Measurements from ENCODE around the gene COX19. TPM values are rescaled to one million over a fixed set of nuclear protein-coding genes. Genes with fewer than 3 reads are reported as not detected.
A peak's percentile ranks its signal among the peaks of the same experiment; 100 is the strongest.

COX19 gene
- total and polyA plus RNA-seq, 2 of the 13 experiments (the other 11 are each of a cell fraction or from before 2014, with no cell fraction given) = 11.5 to 21.7 TPM

DNA sequence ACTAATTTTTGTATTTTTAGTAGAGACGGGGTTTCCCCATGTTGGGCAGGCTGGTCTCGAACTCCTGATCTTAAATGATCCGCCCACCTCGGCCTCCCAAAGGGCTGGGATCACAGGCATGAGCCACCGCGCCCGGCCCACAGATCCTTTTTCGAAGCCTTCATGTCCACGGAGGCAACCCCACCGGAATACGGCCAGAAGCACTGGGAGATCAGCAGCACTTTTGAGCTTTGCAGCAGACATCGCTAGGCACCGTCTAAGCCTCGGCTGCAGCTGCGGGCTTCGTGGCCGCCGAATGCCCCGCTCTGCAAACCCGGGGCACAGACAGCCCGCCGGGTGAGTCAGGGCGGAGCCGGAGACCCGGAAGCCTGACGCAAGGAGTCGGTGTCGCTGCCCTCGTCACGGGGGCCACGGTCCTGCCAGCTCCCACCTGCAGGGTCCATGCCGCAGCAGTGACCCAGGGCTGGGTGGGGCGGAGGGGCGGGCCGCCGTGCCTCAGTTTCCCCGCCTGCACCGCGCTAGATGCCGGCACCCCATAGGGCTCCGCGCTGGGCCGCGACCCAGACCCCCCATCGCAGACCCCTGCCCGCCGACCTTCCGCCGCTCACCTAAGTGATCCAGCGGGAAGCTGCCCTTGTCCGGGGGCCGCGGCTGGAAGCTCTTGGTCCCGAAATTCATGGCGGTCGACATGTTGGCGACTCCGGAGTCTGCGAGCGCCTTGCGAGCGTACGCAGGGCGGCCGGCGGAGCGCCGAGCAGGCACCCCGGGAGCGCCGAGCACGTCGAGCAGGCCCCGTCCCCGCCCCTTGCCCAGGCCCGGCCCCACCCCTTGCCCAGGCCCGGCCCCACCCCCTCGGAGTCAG lies at the start of gene COX19 (continued):
- TF ChIP-seq GFI1 (CRISPR knock-in tag; IDR thresholded peaks at IDR 0.05; ENCODE audit: borderline replicate concordance) (no peak), PLRG1 (conservative IDR thresholded peaks at IDR 0.05) (no peak), RBM39 (IDR thresholded peaks at IDR 0.05; ENCODE audit: low read depth, low read length, poor library complexity, severe bottlenecking) (peak; percentile 94), ZSCAN21 (CRISPR knock-in tag; IDR thresholded peaks at IDR 0.05; ENCODE audit: borderline replicate concordance) (peak; percentile 80), ZNF350 (CRISPR knock-in tag; IDR thresholded peaks at IDR 0.05; ENCODE audit: borderline replicate concordance, low read depth) (0 out of 2 replicates have a peak, but pooled peaks have one; percentile 38), ZNF557 (CRISPR knock-in tag; IDR thresholded peaks at IDR 0.05) (peak; percentile 53; the same call in 1 of the 2 replicates), ZNF883 (CRISPR knock-in tag; IDR thresholded peaks at IDR 0.05; ENCODE audit: not compliant biosample characterization) (peak; percentile 15), GLMP (CRISPR knock-in tag; IDR thresholded peaks at IDR 0.05; ENCODE audit: borderline replicate concordance) (no peak), ZNF260 (CRISPR knock-in tag; IDR thresholded peaks at IDR 0.05; ENCODE audit: borderline replicate concordance, low read depth) (no peak), KDM1A (CRISPR knock-in tag; IDR thresholded peaks at IDR 0.05) (no peak), HOXA3 (CRISPR knock-in tag; IDR thresholded peaks at IDR 0.05) (peak; percentile 96), ZNF224 (CRISPR knock-in tag; IDR thresholded peaks at IDR 0.05) (no peak), HCFC1 (IDR thresholded peaks at IDR 0.05; ENCODE audit: low read depth, low read length) (peak; percentile 68), ZNF30 (CRISPR knock-in tag; IDR thresholded peaks at IDR 0.05) (0 out of 2 replicates have a peak, but pooled peaks have one; percentile 48), RXRB (CRISPR knock-in tag; IDR thresholded peaks at IDR 0.05; ENCODE audit: borderline replicate concordance) (peak; percentile 59; the same call in 1 of the 2 replicates), ZNF768 (CRISPR knock-in tag; IDR thresholded peaks at IDR 0.05) (no peak; the same call in 1 of the 2 replicates), HMG20A (CRISPR knock-in tag; IDR thresholded peaks at IDR 0.05; ENCODE audit: borderline replicate concordance) (0 out of 2 replicates have a peak, but pooled peaks have one; percentile 7)
- TF ChIP-seq, protein P1, sequence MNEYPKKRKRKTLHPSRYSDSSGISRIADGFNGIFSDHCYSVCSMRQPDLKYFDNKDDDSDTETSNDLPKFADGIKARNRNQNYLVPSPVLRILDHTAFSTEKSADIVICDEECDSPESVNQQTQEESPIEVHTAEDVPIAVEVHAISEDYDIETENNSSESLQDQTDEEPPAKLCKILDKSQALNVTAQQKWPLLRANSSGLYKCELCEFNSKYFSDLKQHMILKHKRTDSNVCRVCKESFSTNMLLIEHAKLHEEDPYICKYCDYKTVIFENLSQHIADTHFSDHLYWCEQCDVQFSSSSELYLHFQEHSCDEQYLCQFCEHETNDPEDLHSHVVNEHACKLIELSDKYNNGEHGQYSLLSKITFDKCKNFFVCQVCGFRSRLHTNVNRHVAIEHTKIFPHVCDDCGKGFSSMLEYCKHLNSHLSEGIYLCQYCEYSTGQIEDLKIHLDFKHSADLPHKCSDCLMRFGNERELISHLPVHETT (CRISPR knock-in tag; conservative IDR thresholded peaks at IDR 0.05) = peak; percentile 64
- TF ChIP-seq, protein P2, sequence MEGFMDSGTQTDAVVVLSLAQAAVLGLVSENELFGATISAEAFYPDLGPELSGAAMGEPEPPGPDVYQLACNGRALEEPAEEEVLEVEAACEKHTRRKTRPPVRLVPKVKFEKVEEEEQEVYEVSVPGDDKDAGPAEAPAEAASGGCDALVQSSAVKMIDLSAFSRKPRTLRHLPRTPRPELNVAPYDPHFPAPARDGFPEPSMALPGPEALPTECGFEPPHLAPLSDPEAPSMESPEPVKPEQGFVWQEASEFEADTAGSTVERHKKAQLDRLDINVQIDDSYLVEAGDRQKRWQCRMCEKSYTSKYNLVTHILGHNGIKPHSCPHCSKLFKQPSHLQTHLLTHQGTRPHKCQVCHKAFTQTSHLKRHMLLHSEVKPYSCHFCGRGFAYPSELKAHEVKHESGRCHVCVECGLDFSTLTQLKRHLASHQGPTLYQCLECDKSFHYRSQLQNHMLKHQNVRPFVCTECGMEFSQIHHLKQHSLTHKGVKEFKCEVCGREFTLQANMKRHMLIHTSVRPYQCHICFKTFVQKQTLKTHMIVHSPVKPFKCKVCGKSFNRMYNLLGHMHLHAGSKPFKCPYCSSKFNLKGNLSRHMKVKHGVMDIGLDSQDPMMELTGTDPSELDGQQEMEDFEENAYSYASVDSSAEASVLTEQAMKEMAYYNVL (CRISPR knock-in tag; IDR thresholded peaks at IDR 0.05; ENCODE audit: borderline replicate concordance) = peak; percentile 52; the same call in 1 of the 2 replicates
- TF ChIP-seq, protein P3, sequence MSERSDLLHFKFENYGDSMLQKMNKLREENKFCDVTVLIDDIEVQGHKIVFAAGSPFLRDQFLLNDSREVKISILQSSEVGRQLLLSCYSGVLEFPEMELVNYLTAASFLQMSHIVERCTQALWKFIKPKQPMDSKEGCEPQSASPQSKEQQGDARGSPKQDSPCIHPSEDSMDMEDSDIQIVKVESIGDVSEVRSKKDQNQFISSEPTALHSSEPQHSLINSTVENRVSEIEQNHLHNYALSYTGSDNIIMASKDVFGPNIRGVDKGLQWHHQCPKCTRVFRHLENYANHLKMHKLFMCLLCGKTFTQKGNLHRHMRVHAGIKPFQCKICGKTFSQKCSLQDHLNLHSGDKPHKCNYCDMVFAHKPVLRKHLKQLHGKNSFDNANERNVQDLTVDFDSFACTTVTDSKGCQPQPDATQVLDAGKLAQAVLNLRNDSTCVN (CRISPR knock-in tag; IDR thresholded peaks at IDR 0.05; ENCODE audit: borderline replicate concordance) = 0 out of 2 replicates have a peak, but pooled peaks have one; percentile 13
- TF ChIP-seq, protein P4, sequence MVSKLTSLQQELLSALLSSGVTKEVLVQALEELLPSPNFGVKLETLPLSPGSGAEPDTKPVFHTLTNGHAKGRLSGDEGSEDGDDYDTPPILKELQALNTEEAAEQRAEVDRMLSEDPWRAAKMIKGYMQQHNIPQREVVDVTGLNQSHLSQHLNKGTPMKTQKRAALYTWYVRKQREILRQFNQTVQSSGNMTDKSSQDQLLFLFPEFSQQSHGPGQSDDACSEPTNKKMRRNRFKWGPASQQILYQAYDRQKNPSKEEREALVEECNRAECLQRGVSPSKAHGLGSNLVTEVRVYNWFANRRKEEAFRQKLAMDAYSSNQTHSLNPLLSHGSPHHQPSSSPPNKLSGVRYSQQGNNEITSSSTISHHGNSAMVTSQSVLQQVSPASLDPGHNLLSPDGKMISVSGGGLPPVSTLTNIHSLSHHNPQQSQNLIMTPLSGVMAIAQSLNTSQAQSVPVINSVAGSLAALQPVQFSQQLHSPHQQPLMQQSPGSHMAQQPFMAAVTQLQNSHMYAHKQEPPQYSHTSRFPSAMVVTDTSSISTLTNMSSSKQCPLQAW (CRISPR knock-in tag; IDR thresholded peaks at IDR 0.05) = peak; percentile 55; the same call in 1 of the 2 replicates
